SH-SY5Y (cell line): Measurements from ENCODE around the gene TAF8.

Experiments used
- GATA2 ChIP-seq: IDR thresholded peaks from 2 replicates; pipeline ENCODE4 v1.6.1; 2011; ENCODE audit warnings: mild to moderate bottlenecking, low read depth, low read length
- GATA3 ChIP-seq: IDR thresholded peaks from 2 replicates; pipeline ENCODE4 v1.6.1; 2011; ENCODE audit warnings: low read depth, mild to moderate bottlenecking, low read length, moderate library complexity

DNA sequence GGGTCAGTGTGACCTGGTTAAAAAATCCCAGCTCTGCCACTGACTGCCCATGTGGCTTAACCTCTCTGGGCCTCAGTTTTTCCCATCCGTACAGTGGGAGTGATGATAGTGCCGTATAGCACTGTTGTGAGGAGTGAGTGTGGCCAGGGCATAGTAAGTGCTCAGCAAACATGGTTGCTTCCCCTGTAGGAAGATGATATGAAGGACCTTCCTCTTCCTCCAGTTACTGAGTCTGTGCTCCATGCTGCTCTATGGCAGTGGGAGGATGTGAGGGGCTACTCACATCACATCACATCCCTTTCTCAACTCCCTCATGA, 79.0 kb downstream of the TAF8 start:
- no peak for TF ChIP-seq GATA2
- TF ChIP-seq GATA3 = no peak
